HG03196 (cell line): ENCODE measurements around the gene LONP1.

Experiments used
- ATAC-seq: cut with Tn5 transposase; IDR thresholded peaks from one replicate; pipeline ENCODE4 v1.9.1; 2021; ENCODE audit not compliant: unreplicated experiment

LONP1 gene

DNA sequence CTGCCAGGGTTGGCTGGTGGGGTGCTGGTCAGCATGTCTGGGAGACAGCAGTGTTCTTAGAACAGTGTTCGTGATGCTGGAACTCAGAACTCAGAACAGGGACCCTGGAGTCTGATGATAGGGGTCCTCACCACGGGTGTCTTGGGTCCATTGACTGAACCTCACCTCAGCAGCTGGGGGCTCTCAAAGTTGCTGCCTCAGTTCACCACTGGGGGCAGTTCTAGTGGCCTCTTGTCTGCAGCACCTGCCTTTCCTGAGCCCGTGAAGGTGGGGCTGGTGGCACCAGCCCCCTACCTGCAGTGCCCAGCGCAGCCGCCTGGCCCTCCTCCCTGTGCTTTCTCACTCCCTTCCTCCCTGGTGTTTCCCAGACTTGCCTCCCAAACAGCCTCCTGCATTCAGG, 68.6 kb downstream of the LONP1 start:
- no peak for ATAC-seq

DNA sequence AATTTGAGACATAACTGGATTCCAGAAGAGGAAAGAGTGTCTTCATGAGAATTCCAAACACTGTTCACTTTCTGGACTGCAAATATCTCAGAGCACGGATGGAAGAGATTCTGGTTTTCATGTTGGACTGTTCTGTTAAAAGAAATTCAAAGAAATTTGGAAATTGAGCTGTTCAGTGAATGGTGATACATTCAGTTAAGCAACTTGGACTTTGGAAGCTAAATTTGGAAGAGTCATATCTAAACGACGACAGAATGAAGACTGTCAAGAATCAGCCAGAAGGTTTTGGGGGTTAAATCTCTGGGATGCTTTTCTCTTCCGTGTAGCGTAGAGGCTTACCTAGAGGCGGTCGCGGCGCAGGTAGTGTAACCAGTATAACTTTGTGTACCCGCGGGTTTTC, 71.5 kb downstream of the LONP1 start:
- no peak for ATAC-seq

DNA sequence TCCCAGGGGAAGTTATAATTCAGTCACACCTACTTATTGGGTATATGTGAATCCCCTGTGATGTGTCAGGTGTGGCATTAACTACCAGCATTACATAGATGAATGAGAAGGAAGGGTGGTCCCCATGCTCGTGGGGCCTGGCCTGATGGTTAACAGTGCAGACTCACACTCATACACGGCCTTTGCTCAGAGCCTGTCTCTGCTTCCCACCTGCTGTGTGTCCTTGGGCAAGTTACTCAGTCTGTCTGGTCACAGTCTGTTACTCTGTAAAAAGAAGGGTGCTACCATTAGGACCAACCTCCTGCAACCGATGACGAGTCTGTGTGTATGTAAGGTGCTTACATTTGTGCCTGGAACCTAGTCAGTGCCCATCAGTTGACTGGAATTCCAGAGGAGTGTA, 73.2 kb downstream of the LONP1 start:
- no peak for ATAC-seq

DNA sequence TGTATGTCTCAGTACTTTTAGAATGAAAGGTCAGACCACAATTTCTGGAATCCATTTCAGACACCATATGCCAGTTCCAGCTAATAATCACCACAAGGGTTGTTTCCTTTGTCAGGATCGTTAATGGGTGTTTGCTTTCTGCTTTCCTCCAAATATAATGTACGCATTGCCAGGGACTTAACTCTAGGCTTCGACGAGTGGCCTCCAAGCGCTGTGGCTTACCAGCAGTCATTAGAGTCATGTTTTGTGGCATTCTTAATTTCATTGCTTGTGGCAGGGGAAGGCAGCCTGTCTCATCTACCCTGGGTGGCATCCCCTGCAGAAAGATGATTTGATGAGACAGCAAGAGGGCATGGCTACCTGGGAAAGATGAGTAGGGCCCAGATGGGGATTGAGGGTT, 74.5 kb downstream of the LONP1 start:
- no peak for ATAC-seq

DNA sequence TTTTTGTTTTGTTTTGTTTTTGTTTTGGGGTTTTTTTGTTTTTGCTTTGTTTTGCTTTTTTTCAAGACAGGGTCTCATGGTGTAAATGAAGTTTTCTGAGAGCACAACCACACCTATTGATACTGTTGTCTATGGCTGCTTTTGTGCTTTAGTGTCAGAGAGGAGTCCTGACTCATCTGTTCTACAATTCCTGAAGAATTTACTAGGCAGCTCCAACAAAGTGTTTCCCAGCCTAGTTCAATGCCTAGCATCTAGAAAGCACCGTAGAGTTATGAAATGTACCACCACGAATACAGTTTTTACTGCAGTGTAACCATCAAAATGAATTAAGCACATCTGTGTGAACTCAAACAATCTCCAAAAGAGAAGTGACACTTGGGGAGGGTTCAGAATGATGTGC, 75.9 kb downstream of the LONP1 start:
- ATAC-seq = no peak

DNA sequence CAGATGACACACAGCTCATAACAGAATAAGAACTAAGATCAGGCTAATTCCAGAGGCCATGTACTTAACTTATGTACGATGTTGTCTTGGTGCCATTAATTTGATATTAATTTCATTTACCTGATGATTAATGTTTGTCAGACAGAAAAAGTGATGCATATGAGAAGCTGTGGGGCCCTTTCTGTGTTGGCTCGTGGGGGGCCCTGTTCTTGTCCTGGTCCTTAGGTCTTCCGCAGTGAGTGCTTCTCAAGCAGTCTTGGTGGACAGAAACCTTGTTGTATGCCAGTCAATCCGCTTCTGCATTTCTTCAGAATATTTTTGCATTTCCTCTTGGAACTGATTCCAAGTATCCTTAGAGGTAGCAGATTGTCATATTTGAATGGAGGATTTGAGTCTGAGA, 76.9 kb downstream of the LONP1 start:
- ATAC-seq = no peak

DNA sequence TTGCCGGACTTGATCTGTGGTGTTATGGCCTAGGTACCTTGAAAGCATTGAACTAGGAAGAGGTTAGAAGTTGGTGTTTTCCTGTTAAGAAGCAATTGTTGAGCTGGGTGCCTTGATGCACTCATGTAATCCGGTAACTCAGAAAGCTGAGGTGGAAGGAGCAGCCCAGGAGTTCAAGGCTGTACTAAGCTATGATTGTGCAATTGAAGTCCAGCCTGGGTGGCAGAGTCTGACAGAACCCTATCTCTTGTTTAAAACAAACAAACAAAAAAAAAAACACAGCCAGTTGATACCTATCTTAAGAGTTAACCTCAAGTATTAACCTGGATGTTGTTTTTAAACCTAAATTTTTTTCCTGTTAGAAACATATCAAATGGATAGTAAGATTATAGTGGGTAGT, 77.7 kb downstream of the LONP1 start:
- no peak for ATAC-seq
